IMR-90 (cell line): Measurements from ENCODE around the gene CAT. TPM values are rescaled to one million over a fixed set of nuclear protein-coding genes. Genes with fewer than 3 reads are reported as not detected.

Source experiments
- ATAC-seq: fragments of 200-7000 bp; cut with Tn5 transposase; 2 replicates; pipeline ENCODE4 v1.9.1; 2020; ENCODE audit warnings: low read depth, mild to moderate bottlenecking, moderate library complexity
- BruUV-seq: library from RNA; stranded (reverse); fragments of 400-500 nt; replicated peaks from 2 replicates; lab custom pipeline; 2021; lab: Mats Ljungman, UMichigan
- CTCF ChIA-PET: fragments of 300-600 bp; formaldehyde crosslinking; extraction: SDS; loops from one replicate; lab custom pipeline; 2021; ENCODE audit warnings: antibody characterized with exemption; lab: Yijun Ruan, JAX
- POLR2A ChIA-PET: fragments of 300-600 bp; sonication (Branson Sonifier 250); formaldehyde crosslinking; loops from one replicate; lab custom pipeline; 2022; ENCODE audit warnings: antibody characterized with exemption; ENCODE audit not compliant: unreplicated experiment; lab: Charles Lee
- DNase-seq: peaks from one replicate; pipeline ENCODE4 v3.0.0; 2013
- H2AFZ ChIP-seq: replicated peaks from 2 replicates; pipeline ENCODE3; 2013; ENCODE audit warnings: low read length, mild to moderate bottlenecking; ENCODE audit not compliant: poor library complexity
- H2AK5ac ChIP-seq: 2 replicates; pipeline ENCODE4 v1.6.1; 2013; ENCODE audit warnings: low read depth, low read length, inconsistent platforms
- H2AK9ac ChIP-seq: replicated peaks from 2 replicates; pipeline ENCODE3; 2013; ENCODE audit warnings: mild to moderate bottlenecking, low read depth, low read length, moderate library complexity; ENCODE audit not compliant: poor library complexity
- H2BK120ac ChIP-seq: 2 replicates; pipeline ENCODE4 v1.6.1; 2013; ENCODE audit warnings: low read depth, low read length, inconsistent platforms
- H2BK15ac ChIP-seq: 3 replicates; pipeline ENCODE4 v1.6.1; 2013; ENCODE audit warnings: low read depth, low read length, inconsistent platforms
- H2BK20ac ChIP-seq: 2 replicates; pipeline ENCODE4 v1.6.1; 2013; ENCODE audit warnings: low read depth, mild to moderate bottlenecking, inconsistent platforms, low read length, moderate library complexity
- H2BK5ac ChIP-seq: 2 replicates; pipeline ENCODE4 v1.6.1; 2013; ENCODE audit warnings: mild to moderate bottlenecking, low read depth, low read length, inconsistent platforms; ENCODE audit not compliant: poor library complexity, severe bottlenecking
- H3K14ac ChIP-seq: replicated peaks from 2 replicates; pipeline ENCODE4 v1.6.1; 2013; ENCODE audit warnings: low read depth, low read length, inconsistent platforms
- H3K18ac ChIP-seq: 2 replicates; pipeline ENCODE4 v1.6.1; 2013; ENCODE audit warnings: low read depth, low read length, control low read depth
- H3K23ac ChIP-seq: 2 replicates; pipeline ENCODE4 v1.6.1; 2013; ENCODE audit warnings: low read depth, low read length, inconsistent platforms
- H3K27ac ChIP-seq: 2 replicates; pipeline ENCODE4 v1.5.1; 2013; ENCODE audit warnings: mild to moderate bottlenecking, control low read depth, low read length; ENCODE audit not compliant: insufficient read depth
- H3K27me3 ChIP-seq: 2 replicates; pipeline ENCODE4 v1.6.1; 2013; ENCODE audit warnings: low read length; ENCODE audit not compliant: control insufficient read depth, insufficient read depth
- H3K36me3 ChIP-seq: 2 replicates; pipeline ENCODE4 v1.6.1; 2013; ENCODE audit warnings: low read length, mixed read lengths; ENCODE audit not compliant: control insufficient read depth, insufficient read depth
- H3K4ac ChIP-seq: 2 replicates; pipeline ENCODE4 v1.6.1; 2013; ENCODE audit warnings: low read depth, low read length, inconsistent platforms
- H3K4me1 ChIP-seq: 2 replicates; pipeline ENCODE4 v1.6.1; 2013; ENCODE audit warnings: low read length, mixed read lengths; ENCODE audit not compliant: control insufficient read depth, insufficient read depth
- H3K4me2 ChIP-seq: 2 replicates; pipeline ENCODE4 v1.6.1; 2013; ENCODE audit warnings: low read depth, mild to moderate bottlenecking, control low read depth, low read length, moderate library complexity
- H3K4me3 ChIP-seq: 2 replicates; pipeline ENCODE4 v1.5.1; 2013; ENCODE audit warnings: low read depth, mild to moderate bottlenecking, control low read depth, low read length, moderate library complexity; ENCODE audit not compliant: insufficient read depth
- H3K56ac ChIP-seq: 2 replicates; pipeline ENCODE4 v1.6.1; 2013; ENCODE audit warnings: low read length, inconsistent platforms; ENCODE audit not compliant: insufficient read depth; ENCODE audit errors: extremely low read depth
- H3K79me1 ChIP-seq, 2 experiments: 2 replicates each; pipeline ENCODE4 v1.6.1; 2013; ENCODE audit warnings: low read length in 2 of 2, inconsistent platforms in 1 of 2, low read depth in 1 of 2
- H3K9ac ChIP-seq: 2 replicates; pipeline ENCODE4 v1.6.1; 2013; ENCODE audit warnings: low read depth, low read length, control low read depth
- H3K9me1 ChIP-seq: 2 replicates; pipeline ENCODE4 v1.6.1; 2013; ENCODE audit warnings: low read length, inconsistent platforms; ENCODE audit not compliant: insufficient read depth
- H3K9me3 ChIP-seq: 2 replicates; pipeline ENCODE4 v1.6.1; 2013; ENCODE audit warnings: low read length; ENCODE audit not compliant: control insufficient read depth, insufficient read depth
- H4K20me1 ChIP-seq: 2 replicates; pipeline ENCODE4 v1.6.1; 2013; ENCODE audit warnings: low read length, inconsistent platforms; ENCODE audit not compliant: insufficient read depth
- H4K5ac ChIP-seq: 2 replicates; pipeline ENCODE4 v1.6.1; 2013; ENCODE audit warnings: mild to moderate bottlenecking, low read depth, low read length, control low read depth
- H4K8ac ChIP-seq, 2 experiments: 2 replicates each; pipeline ENCODE4 v1.6.1; 2013; ENCODE audit warnings: low read depth in 2 of 2, low read length in 2 of 2, control low read depth in 1 of 2, inconsistent platforms in 1 of 2
- H4K91ac ChIP-seq: 2 replicates; pipeline ENCODE4 v1.6.1; 2013; ENCODE audit warnings: low read depth, low read length, inconsistent platforms; ENCODE audit not compliant: insufficient read depth
- BHLHE40 ChIP-seq: fragments of 150-350 bp; IDR thresholded peaks from 2 replicates; pipeline ENCODE4 v1.6.1; 2016; ENCODE audit warnings: mild to moderate bottlenecking, low read depth, low read length
- CTCF ChIP-seq: conservative IDR thresholded peaks from 2 replicates; pipeline ENCODE4 v1.5.1; 2012; ENCODE audit warnings: mild to moderate bottlenecking, low read depth, low read length, improper control_type of control experiment
- FOS ChIP-seq: fragments of 150-350 bp; IDR thresholded peaks from 2 replicates; pipeline ENCODE4 v1.6.1; 2016; ENCODE audit warnings: low read depth, low read length
- MXI1 ChIP-seq: IDR thresholded peaks from 2 replicates; pipeline ENCODE4 v1.6.1; 2012; ENCODE audit warnings: low read depth, mild to moderate bottlenecking, low read length, moderate library complexity, borderline replicate concordance
- NFE2L2 ChIP-seq: fragments of 150-350 bp; IDR thresholded peaks from 2 replicates; pipeline ENCODE4 v1.6.1; 2016; ENCODE audit warnings: low read depth, mild to moderate bottlenecking, low read length
- RAD21 ChIP-seq: IDR thresholded peaks from 2 replicates; pipeline ENCODE4 v1.6.1; 2012; ENCODE audit warnings: low read length, improper control_type of control experiment
- RCOR1 ChIP-seq: IDR thresholded peaks from 2 replicates; pipeline ENCODE4 v1.6.1; 2012; ENCODE audit warnings: mild to moderate bottlenecking, low read length, improper control_type of control experiment; ENCODE audit not compliant: insufficient replicate concordance
- RFX5 ChIP-seq: IDR thresholded peaks from 2 replicates; pipeline ENCODE4 v1.8.0; 2012; ENCODE audit warnings: low read depth, mild to moderate bottlenecking, low read length, moderate library complexity
- SMC3 ChIP-seq: fragments of 150-350 bp; IDR thresholded peaks from 2 replicates; pipeline ENCODE4 v1.6.1; 2016; ENCODE audit warnings: low read depth, mild to moderate bottlenecking, antibody characterized with exemption, low read length, moderate library complexity
- WGBS, 2 experiments: methylation state at CpG; one replicate each; pipeline versions ENCODE4 v1.1.5 to v1.1.7; 2013; ENCODE audit warnings: missing lambda C conversion rate in 2 of 2; ENCODE audit not compliant: insufficient read length in 1 of 2; ENCODE audit errors: extremely low coverage in 2 of 2; 5-methylcytosine and 5-hydroxymethylcytosine counted together
- dilution Hi-C: fragments of 300-500 bp; cut with HindIII; formaldehyde crosslinking; loops from one replicate; pipeline ENCODE4 v1.14.3; 2018; ENCODE audit warnings: low sequenced_read_pairs; ENCODE audit not compliant: unreplicated experiment
- in situ Hi-C: fragments of 300-500 bp; cut with MboI; formaldehyde crosslinking; loops from 3 replicates; pipeline ENCODE4 v1.14.3; 2019; ENCODE audit warnings: low sequenced_read_pairs, inconsistent platforms, mixed read lengths
- intact Hi-C: fragments of 100-400 bp; cut with micrococcal nuclease; formaldehyde crosslinking; loops from 2 replicates; pipeline ENCODE4 v1.10.0; 2022
- polyA plus RNA-seq, 3 experiments: library from polyadenylated mRNA; depleted of rRNA; stranded (reverse); fragments of >200 nt; gene quantifications; 2 replicates each; pipeline ENCODE4 v1.2.3, GENCODE V29; 2012; ENCODE audit warnings: low replicate concordance in 1 of 3
- total RNA-seq: library from RNA; depleted of rRNA; stranded (reverse); fragments of >200 nt; gene quantifications from 2 replicates; pipeline ENCODE4 v1.2.3, GENCODE V29; 2012

The CAT gene
- total and polyA plus RNA-seq, 2 of the 4 experiments (the other 2 are of a cell fraction) = 52.5 to 80.5 TPM

- CTCF ChIA-PET = no interaction called here
- no peak overlapping the region for H3K9ac ChIP-seq
Measured at GRCh38 chr11:34475656-34476055, 36.9 kb downstream of the CAT start.

More at GRCh38 chr11:34475656-34476055, 36.9 kb downstream of the CAT start:
- H2BK5ac ChIP-seq = no peak overlapping the region
- intact Hi-C loops (no loop called here), in situ Hi-C loops (no loop called here), dilution Hi-C loops (no loop called here)
- H4K8ac ChIP-seq = no peak overlapping the region
- no peak overlapping the region for H3K23ac ChIP-seq
- H2AK9ac ChIP-seq = no peak overlapping the region
- H3K4me2 ChIP-seq = no peak overlapping the region
- H3K27ac ChIP-seq = no peak overlapping the region
- no peak overlapping the region for H2BK15ac ChIP-seq
- H3K79me1 ChIP-seq = no peaks in the 10 kb centered on the region
- H3K4me3 ChIP-seq = no peak overlapping the region
- no peak overlapping the region for H2AK5ac ChIP-seq
- POLR2A ChIA-PET = no interaction called here
- ATAC-seq (no peak), DNase-seq (no peak)
- BruUV-seq = no TSS peak
- TF ChIP-seq RCOR1 (no peak), RAD21 (no peak), NFE2L2 (no peak), FOS (no peak), MXI1 (no peak), RFX5 (no peak), BHLHE40 (no peak), CTCF (no peak), SMC3 (no peak)
- no peak overlapping the region for H3K4ac ChIP-seq
- H3K9me3 ChIP-seq = no peaks in the 10 kb centered on the region
- no peak overlapping the region for H2BK120ac ChIP-seq
- peaks cover 13% of the 10 kb centered on the region for H3K27me3 ChIP-seq
- no peak overlapping the region for H3K14ac ChIP-seq
- no peak overlapping the region for H3K18ac ChIP-seq
- no peak overlapping the region for H3K56ac ChIP-seq
- H2AFZ ChIP-seq = no peak overlapping the region
- H4K5ac ChIP-seq = no peak overlapping the region
- peaks cover 3% of the 10 kb centered on the region; the same call in 1 of the 2 replicates for H3K4me1 ChIP-seq
- H4K91ac ChIP-seq = no peak overlapping the region
- H2BK20ac ChIP-seq = no peak overlapping the region
- no peaks in the 10 kb centered on the region for H4K20me1 ChIP-seq
- H3K36me3 ChIP-seq = peaks cover 12% of the 10 kb centered on the region
- WGBS, 2 experiments = no CpG with 5 or more reads among the region's 3 CpGs
- no peaks in the 10 kb centered on the region; the same call in 1 of the 2 replicates for H3K9me1 ChIP-seq
